ENCODE results near the gene SLC25A22.

- TF ChIP-seq POLR2A (IDR thresholded peaks at IDR 0.05): no peak
- TF ChIP-seq, protein P1, sequence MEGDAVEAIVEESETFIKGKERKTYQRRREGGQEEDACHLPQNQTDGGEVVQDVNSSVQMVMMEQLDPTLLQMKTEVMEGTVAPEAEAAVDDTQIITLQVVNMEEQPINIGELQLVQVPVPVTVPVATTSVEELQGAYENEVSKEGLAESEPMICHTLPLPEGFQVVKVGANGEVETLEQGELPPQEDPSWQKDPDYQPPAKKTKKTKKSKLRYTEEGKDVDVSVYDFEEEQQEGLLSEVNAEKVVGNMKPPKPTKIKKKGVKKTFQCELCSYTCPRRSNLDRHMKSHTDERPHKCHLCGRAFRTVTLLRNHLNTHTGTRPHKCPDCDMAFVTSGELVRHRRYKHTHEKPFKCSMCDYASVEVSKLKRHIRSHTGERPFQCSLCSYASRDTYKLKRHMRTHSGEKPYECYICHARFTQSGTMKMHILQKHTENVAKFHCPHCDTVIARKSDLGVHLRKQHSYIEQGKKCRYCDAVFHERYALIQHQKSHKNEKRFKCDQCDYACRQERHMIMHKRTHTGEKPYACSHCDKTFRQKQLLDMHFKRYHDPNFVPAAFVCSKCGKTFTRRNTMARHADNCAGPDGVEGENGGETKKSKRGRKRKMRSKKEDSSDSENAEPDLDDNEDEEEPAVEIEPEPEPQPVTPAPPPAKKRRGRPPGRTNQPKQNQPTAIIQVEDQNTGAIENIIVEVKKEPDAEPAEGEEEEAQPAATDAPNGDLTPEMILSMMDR (IDR thresholded peaks at IDR 0.05): no peak
Measured at GRCh38 chr11:776561-777287, 21.4 kb downstream of the SLC25A22 start.
